ENCODE measurements around the gene C5orf15.

DNA sequence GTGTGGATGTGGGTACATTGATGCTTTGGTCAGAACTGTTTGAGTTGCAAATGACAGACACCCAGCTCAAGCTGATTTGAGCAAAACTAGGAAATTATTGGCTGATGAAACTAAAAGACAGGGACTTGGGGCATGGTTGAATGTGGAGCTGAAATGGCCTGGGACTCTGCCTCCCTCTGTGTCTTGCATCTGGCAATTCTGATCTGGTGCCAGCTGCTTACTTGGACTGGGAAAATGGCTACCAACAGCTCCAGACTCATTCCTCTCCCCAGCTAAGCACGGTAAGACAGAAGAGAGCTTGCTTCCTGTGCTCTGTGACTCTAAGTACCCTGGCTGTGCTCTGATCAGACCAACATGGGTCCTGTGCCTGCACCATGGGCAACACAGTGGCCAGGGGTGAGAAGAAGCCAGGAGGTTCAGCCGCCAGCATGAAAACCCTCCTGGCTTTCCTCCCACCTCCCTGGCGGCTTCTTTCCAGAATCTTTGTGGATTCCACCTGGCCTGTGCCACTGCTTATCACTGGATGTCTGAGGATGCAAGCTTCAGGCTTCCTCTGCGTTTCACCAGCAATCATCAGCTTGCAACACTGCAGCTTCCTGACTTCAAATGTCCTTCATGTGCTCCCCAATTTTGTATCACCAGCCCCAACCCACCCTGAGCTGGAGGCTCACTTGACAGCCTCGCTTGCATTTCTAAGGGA is 44.1 kb downstream of the C5orf15 start:
- TF ChIP-seq, protein P1, sequence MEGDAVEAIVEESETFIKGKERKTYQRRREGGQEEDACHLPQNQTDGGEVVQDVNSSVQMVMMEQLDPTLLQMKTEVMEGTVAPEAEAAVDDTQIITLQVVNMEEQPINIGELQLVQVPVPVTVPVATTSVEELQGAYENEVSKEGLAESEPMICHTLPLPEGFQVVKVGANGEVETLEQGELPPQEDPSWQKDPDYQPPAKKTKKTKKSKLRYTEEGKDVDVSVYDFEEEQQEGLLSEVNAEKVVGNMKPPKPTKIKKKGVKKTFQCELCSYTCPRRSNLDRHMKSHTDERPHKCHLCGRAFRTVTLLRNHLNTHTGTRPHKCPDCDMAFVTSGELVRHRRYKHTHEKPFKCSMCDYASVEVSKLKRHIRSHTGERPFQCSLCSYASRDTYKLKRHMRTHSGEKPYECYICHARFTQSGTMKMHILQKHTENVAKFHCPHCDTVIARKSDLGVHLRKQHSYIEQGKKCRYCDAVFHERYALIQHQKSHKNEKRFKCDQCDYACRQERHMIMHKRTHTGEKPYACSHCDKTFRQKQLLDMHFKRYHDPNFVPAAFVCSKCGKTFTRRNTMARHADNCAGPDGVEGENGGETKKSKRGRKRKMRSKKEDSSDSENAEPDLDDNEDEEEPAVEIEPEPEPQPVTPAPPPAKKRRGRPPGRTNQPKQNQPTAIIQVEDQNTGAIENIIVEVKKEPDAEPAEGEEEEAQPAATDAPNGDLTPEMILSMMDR (IDR thresholded peaks at IDR 0.05): no peak
- no peak for TF ChIP-seq POLR2A (IDR thresholded peaks at IDR 0.05)

All from transverse colon (tissue), 3 donors.